Gastroesophageal sphincter (tissue), 3 donors: Measurements from ENCODE around the gene ULK1.

ENCODE experiments used
- CTCF ChIP-seq, 4 experiments: fragments of 200-600 bp in 2 of 4; fragments of 450-650 bp in 2 of 4; sonication (generic) in 1 of 4; IDR thresholded peaks; one replicate each; pipeline ENCODE4 v1.5.1; 2017 to 2019; ENCODE audit warnings: antibody characterized with exemption in 4 of 4, mild to moderate bottlenecking in 2 of 4, moderate library complexity in 2 of 4
- POLR2A ChIP-seq, 2 donors: fragments of 450-650 bp; IDR thresholded peaks; one replicate each; pipeline ENCODE4 v1.6.1; 2017; ENCODE audit warnings: antibody characterized with exemption in 2 of 2, mild to moderate bottlenecking in 2 of 2, moderate library complexity in 1 of 2

GRCh38 chr12:131917139-131917710, 22.8 kb downstream of the ULK1 start:
- TF ChIP-seq CTCF (IDR thresholded peaks at IDR 0.05), result no peak
- no peak for TF ChIP-seq POLR2A (IDR thresholded peaks at IDR 0.05)
